BE2C (cell line): Measurements from ENCODE around the gene SUOX.
A peak's percentile ranks its signal among the peaks of the same experiment; 100 is the strongest.
"Not testable (repeated sequence)": the region's sequence is repeated elsewhere in the genome, so short reads cannot be mapped to it uniquely, and the experiment has no call there.

Experiments used
- DNase-seq: peaks from one replicate; pipeline ENCODE4 v3.0.0-alpha.2; 2020
- H3K27me3 ChIP-seq: fragments of 250-450 bp; sonication (Bioruptor Pico); 2 replicates; pipeline ENCODE4 v1.5.1; 2020; ENCODE audit warnings: mild to moderate bottlenecking
- H3K36me3 ChIP-seq: fragments of 250-450 bp; sonication (Bioruptor Pico); 2 replicates; pipeline ENCODE4 v1.5.1; 2020; ENCODE audit warnings: mild to moderate bottlenecking
- H3K4me1 ChIP-seq: fragments of 250-450 bp; sonication (Bioruptor Pico); 2 replicates; pipeline ENCODE4 v1.5.1; 2020
- H3K4me3 ChIP-seq: 2 replicates; pipeline ENCODE4 v1.5.1; 2011; ENCODE audit warnings: low read depth, low read length
- H3K9me3 ChIP-seq: fragments of 250-450 bp; sonication (Bioruptor Pico); 2 replicates; pipeline ENCODE4 v1.5.1; 2020
- CTCF ChIP-seq: IDR thresholded peaks from 2 replicates; pipeline ENCODE4 v1.5.1; 2012; ENCODE audit warnings: mild to moderate bottlenecking, low read depth, low read length

Gene SUOX

GRCh38 chr12:55993230-55993853 lies 3.7 kb upstream of the SUOX start:
- Histone ChIP-seq H3K9me3 (no peaks in the 10 kb centered on the region), H3K36me3 (peaks cover 36% of the 10 kb centered on the region), H3K4me3 (no peak overlapping the region), H3K27me3 (no peaks in the 10 kb centered on the region), H3K4me1 (no peaks in the 10 kb centered on the region)
- DNase-seq: no peak
- no peak for TF ChIP-seq CTCF

DNA sequence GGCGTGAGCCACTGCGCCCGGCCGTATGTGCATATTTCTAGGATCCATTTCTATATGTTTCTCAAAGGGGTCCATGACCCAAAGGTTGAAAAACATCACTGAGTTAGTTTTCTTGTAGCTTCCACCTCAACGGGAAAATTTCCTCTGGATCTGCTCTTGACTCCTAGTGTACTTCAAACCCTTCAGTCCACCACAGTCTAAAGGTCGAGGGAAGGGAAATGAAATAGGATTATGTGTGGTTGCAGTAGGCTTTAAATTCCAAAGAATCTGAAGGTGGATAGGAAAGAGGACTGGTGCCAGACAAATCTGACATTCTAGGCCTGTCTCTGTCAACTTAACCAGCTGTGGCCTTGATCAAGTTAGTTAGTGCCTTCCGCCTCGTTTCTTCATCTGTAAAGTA lies 1.7 kb upstream of the SUOX start:
- Histone ChIP-seq H3K9me3 (no peaks in the 10 kb centered on the region), H3K36me3 (peaks cover 23% of the 10 kb centered on the region), H3K4me3 (no peak overlapping the region), H3K4me1 (no peaks in the 10 kb centered on the region), H3K27me3 (no peaks in the 10 kb centered on the region)
- no peak for TF ChIP-seq CTCF
- no peak for DNase-seq

DNA sequence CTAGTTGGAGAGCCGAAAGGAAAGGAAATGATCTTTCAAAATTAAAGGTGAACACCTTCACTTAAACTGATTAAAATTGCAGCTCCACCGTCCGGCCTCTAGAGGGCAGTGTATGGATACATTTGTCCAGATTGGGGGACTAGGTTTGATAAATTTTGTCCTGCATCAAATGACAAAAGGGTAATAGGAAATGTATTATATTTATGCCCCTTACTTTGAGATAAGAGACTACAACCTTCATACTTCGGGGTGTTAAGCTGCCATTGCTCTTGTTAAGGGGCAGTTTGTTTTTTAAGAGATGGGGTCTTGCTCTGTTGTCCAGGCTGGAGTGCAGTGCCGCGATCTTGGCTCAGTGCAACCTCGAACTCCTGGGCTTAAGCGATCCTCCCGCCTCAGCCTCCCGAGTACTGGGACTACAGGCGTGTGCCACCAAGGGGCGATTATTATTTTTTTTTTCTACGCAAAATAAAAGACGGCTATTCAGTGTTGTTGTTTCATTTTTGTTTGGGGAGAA lies 818 bp upstream of the SUOX start:
- Histone ChIP-seq H3K4me3 (peak overlapping the region; percentile 64), H3K27me3 (no peaks in the 10 kb centered on the region)

GRCh38 chr12:55997535-55997859 lies 421 bp downstream of the SUOX start:
- Histone ChIP-seq H3K27me3 (no peaks in the 10 kb centered on the region), H3K4me3 (peak overlapping the region; percentile 64), H3K36me3 (peaks cover 7% of the 10 kb centered on the region), H3K4me1 (no peaks in the 10 kb centered on the region), H3K9me3 (no peaks in the 10 kb centered on the region)
- no peak for DNase-seq
- no peak for TF ChIP-seq CTCF

More for the DNA sequence above, 818 bp upstream of the SUOX start:
- peak; percentile 35 for DNase-seq
- no peaks in the 10 kb centered on the region for H3K9me3 ChIP-seq
- peaks cover 16% of the 10 kb centered on the region for H3K36me3 ChIP-seq
- TF ChIP-seq CTCF: peak; percentile 91
- H3K4me1 ChIP-seq: no peaks in the 10 kb centered on the region

- not testable (repeated sequence) for H3K9me3 ChIP-seq, H3K4me1 ChIP-seq, H3K36me3 ChIP-seq, H3K4me3 ChIP-seq, DNase-seq, H3K27me3 ChIP-seq
Observed at GRCh38 chr12:55999522-55999921, 2.4 kb downstream of the SUOX start.

- DNase-seq, H3K27me3 ChIP-seq, H3K4me1 ChIP-seq: not testable (repeated sequence)
Observed at GRCh38 chr12:55999999-56000540, 3.0 kb downstream of the SUOX start.

DNA sequence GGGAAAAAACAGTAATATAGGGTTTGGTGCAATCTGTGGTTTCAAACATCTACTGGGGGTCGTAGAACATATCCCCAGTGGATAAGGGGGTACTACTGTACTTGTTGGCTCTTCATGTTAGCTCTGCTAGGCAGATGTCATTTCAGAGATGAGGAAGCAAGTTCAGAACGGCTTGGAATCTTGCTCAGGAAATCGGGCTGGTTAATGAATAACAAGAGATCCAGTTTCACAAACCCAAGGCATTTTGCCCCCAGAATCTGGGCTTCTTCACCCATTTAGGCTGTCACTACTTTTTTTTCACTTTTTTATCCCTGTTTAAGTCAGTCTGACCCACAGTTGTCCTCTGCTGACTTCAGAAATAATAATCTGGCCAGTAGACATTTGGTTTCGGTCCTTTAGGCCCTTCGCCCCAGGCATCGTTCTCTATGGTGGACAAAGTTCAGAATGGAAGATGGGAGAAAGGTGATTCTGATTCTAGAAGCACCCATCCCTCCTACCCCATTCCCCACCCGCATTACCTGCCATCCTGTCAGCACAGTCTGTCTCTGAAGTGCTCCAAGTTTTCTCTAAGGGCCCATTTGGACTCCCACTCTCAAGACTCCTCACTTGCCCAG lies 4.5 kb downstream of the SUOX start:
- no peak for TF ChIP-seq CTCF
- Histone ChIP-seq H3K36me3 (peaks cover 5% of the 10 kb centered on the region), H3K9me3 (no peaks in the 10 kb centered on the region), H3K4me1 (no peaks in the 10 kb centered on the region), H3K4me3 (no peak overlapping the region), H3K27me3 (no peaks in the 10 kb centered on the region)
- no peak for DNase-seq

More at GRCh38 chr12:55999999-56000540, 3.0 kb downstream of the SUOX start:
- not testable (repeated sequence) for H3K4me3 ChIP-seq, H3K36me3 ChIP-seq, H3K9me3 ChIP-seq

DNA sequence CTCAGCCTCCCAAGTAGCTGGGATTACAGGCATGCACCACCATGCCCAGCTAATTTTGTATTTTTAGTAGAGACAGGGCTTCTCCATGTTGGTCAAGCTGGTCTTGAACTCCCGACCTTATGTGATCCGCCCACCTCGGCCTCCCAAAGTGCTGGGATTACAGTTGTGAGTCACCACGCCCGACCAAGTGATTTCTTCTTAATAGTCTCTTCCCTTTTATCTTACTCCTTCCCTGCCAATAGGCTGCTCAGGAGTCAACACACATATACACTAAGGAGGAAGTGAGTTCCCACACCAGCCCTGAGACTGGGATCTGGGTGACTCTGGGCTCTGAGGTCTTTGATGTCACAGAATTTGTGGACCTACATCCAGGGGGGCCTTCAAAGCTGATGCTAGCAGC lies 6.3 kb downstream of the SUOX start:
- not testable (repeated sequence) for H3K4me3 ChIP-seq, H3K36me3 ChIP-seq, DNase-seq, H3K9me3 ChIP-seq, H3K4me1 ChIP-seq, H3K27me3 ChIP-seq
